Erythroblast (primary cell): ENCODE measurements around the gene FKBP9.
"Not testable (repeated sequence)": the region's sequence is repeated elsewhere in the genome, so short reads cannot be mapped to it uniquely, and the experiment has no call there.

Source experiments
- GATA1 ChIP-seq: IDR thresholded peaks from 2 replicates; pipeline ENCODE4 v1.6.1; 2011; ENCODE audit warnings: low read depth, mild to moderate bottlenecking, control low read depth, low read length, moderate library complexity
- POLR2A ChIP-seq: IDR thresholded peaks from 2 replicates; pipeline ENCODE4 v1.6.1; 2011; ENCODE audit warnings: mild to moderate bottlenecking, low read length

DNA sequence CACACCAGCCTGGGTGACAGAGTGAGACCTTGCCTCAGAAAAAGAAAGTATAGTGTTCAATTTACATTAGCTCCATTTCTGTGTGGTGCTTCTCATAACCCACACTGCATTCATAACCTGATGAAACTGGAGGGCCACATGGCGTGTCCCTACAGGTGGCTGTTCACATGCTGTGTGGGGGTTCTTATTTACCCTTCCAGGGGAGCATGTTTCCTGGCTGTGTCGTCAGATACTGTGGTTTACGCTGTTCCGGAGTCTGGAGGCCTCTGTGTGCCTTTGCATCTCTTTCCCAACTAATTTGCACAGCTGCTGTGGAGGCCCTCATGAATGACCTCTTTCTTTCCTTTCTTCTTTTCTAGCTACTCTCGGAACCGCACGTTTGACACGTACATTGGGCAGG lies 30.9 kb downstream of the FKBP9 start:
- not testable (repeated sequence) for TF ChIP-seq POLR2A, GATA1
